ENCODE data around the gene PTPN14.
"Not testable (repeated sequence)": the region's sequence is repeated elsewhere in the genome, so short reads cannot be mapped to it uniquely, and the experiment has no call there.

PTPN14 gene

DNA sequence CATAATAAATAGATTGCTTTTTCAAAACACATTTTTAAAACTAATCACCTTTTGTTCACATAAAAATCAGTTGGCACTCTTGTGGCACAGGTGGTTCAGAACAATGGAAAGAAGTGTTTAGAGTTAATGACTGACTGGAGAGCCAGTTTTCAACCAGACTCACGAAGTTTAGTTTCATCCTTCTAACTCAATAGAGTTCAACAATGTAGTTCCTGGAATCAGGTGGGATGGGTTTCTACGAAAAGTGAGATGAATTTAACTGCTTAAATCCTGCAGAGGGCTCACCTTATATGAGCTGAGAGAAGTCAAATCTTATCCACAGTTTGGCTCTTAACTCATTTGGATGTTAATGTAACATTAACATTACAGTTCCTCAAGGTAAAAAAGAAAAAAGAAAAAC lies 153.9 kb downstream of the PTPN14 start:
- DNase-seq (ENCODE audit: extremely low spot score) = no peak
- CTCF ChIA-PET = interaction anchor here (1.7 kb wide), 1 partner anchor 21 kb away, joined by 5 read pairs; no protein-coding TSS in a partner anchor
- POLR2A ChIA-PET = no interaction called here
- no peak for TF ChIP-seq CTCF (IDR thresholded peaks at IDR 0.05; ENCODE audit: control extremely low read depth, extremely low read depth, low read depth, missing control alignments)

- TF ChIP-seq CTCF (IDR thresholded peaks at IDR 0.05; ENCODE audit: control extremely low read depth, extremely low read depth, low read depth, missing control alignments) = no peak
- POLR2A ChIA-PET = no interaction called here
- CTCF ChIA-PET = interaction anchor here (1.2 to 1.7 kb wide), 3 partner anchors 22 to 59 kb away, joined by 3 to 5 read pairs (median 3); no protein-coding TSS in a partner anchor
- no peak for DNase-seq (ENCODE audit: extremely low spot score)
Observed at GRCh38 chr1:214396330-214396729, 155.1 kb downstream of the PTPN14 start.

GRCh38 chr1:214394569-214394968 lies 156.8 kb downstream of the PTPN14 start:
- DNase-seq (ENCODE audit: extremely low spot score); POLR2A ChIA-PET: not testable (repeated sequence)
- CTCF ChIA-PET = interaction anchor here (1.6 kb wide), 1 partner anchor 9 kb away, joined by 3 read pairs; no protein-coding TSS in a partner anchor

DNA sequence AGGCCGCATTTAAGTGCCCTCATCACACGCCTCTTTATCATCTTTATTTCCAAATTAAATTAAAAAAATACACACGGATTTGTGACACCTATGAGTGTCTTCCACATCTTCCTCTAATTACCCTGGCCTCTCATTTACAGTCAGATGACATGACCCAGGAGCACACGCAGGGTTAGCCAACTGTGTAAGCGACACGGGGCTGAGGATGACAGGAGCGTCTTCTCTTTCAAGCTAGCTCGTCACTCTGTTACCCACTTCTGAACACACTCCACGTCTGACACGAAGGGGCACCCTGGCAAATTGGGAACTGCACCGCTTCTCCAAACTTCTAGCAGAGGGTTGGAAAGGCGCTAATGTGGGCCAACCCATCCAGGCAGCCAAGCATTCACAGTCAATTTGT lies 158.3 kb downstream of the PTPN14 start:
- no peak for DNase-seq (ENCODE audit: extremely low spot score)

DNA sequence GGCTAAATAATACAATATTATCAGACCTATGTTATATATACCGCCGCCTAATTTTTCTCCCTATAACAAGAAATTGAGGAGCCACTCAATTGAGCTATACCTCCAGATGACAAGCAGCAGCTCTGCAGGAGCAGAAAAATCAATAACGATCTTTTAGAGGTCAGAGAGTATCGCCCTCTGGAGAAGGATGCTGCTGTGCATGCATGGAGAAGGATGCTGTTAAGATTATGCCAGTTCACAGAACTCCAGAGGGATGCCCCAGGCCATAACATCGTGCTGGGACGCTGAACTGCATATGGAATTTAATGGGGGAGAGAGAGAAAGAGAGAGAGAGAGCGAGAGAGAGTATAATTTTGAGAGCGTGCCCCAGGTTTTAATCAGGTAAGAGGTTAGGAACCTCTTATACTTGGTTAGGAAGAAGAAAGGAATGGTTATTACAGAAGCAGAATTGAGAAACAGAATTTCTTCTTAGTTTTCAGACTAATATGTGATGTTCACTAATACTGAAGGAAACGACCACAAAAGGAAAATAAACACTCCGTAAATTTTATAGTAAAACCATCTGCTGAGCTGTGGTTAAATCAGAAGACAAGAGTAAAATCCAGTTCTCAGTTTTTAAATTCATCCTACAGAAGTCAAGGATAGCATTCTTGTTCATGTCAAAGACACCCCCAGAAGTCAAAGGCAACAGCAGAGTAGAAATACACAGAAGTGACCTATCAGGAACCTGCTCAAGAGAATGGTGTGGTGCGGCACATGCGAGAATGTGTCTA lies 159.3 kb downstream of the PTPN14 start:
- no peak for DNase-seq (ENCODE audit: extremely low spot score)
- ChIA-PET POLR2A (no interaction called here), CTCF (no interaction called here)
- TF ChIP-seq CTCF (IDR thresholded peaks at IDR 0.05; ENCODE audit: control extremely low read depth, extremely low read depth, low read depth, missing control alignments) = no peak

More for the DNA sequence above, 158.3 kb downstream of the PTPN14 start:
- ChIA-PET POLR2A (interaction anchor here (0.6 kb wide), 1 partner anchor 17 kb away, joined by 3 read pairs; no protein-coding TSS in a partner anchor), CTCF (interaction anchor here (1.2 to 1.6 kb wide), 2 partner anchors 10 to 60 kb away, joined by 3 to 4 read pairs; no protein-coding TSS in a partner anchor)
- no peak for TF ChIP-seq CTCF (IDR thresholded peaks at IDR 0.05; ENCODE audit: control extremely low read depth, extremely low read depth, low read depth, missing control alignments)

GRCh38 chr1:214389734-214390133 lies 161.7 kb downstream of the PTPN14 start:
- no peak for DNase-seq (ENCODE audit: extremely low spot score)
- ChIA-PET CTCF (interaction anchor here (1.0 to 1.5 kb wide), 4 partner anchors 19 to 236 kb away, joined by 3 to 4 read pairs (median 3); no protein-coding TSS in a partner anchor), POLR2A (no interaction called here)
- TF ChIP-seq CTCF (IDR thresholded peaks at IDR 0.05; ENCODE audit: control extremely low read depth, extremely low read depth, low read depth, missing control alignments) = no peak

GRCh38 chr1:214386747-214387146 lies 164.7 kb downstream of the PTPN14 start:
- DNase-seq (ENCODE audit: extremely low spot score) = no peak
- ChIA-PET POLR2A (no interaction called here), CTCF (interaction anchor here (0.8 to 2.5 kb wide), 2 partner anchors 17 to 54 kb away, joined by 3 to 6 read pairs; no protein-coding TSS in a partner anchor)
- no peak for TF ChIP-seq CTCF (IDR thresholded peaks at IDR 0.05; ENCODE audit: control extremely low read depth, extremely low read depth, low read depth, missing control alignments)
